Measurements from ENCODE around the gene S100Z.

DNA sequence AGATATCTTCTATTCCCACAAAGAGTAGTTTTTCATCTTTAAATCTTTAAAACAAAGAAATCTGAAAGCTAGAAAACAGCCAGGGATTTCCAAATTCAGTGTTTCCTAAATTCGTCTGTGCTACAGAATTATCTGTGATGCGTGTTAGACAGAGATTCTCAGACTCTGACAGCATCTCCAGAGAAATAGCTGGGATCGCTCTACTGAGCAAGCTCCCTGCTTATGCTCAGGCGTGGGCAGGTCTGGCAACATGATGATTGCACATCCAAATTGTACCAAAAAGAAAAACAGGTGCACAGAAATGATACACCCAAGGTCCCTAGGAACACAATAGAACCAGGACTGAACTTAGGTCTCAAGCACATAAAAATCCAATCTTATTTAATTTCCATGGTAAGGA lies 80.3 kb downstream of the S100Z start:
- TF ChIP-seq POLR2A (IDR thresholded peaks at IDR 0.05) (no peak), CTCF (IDR thresholded peaks at IDR 0.05) (no peak)
